NCI-H1048 (cell line): ENCODE data around the gene TNIP3.
"Not testable (repeated sequence)": the region's sequence is repeated elsewhere in the genome, so short reads cannot be mapped to it uniquely, and the experiment has no call there.

Experiments used
- DNase-seq: peaks from one replicate; lab custom pipeline; 2025; lab: John Stamatoyannopoulos, UW

TNIP3 gene, protein sequence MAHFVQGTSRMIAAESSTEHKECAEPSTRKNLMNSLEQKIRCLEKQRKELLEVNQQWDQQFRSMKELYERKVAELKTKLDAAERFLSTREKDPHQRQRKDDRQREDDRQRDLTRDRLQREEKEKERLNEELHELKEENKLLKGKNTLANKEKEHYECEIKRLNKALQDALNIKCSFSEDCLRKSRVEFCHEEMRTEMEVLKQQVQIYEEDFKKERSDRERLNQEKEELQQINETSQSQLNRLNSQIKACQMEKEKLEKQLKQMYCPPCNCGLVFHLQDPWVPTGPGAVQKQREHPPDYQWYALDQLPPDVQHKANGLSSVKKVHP

DNA sequence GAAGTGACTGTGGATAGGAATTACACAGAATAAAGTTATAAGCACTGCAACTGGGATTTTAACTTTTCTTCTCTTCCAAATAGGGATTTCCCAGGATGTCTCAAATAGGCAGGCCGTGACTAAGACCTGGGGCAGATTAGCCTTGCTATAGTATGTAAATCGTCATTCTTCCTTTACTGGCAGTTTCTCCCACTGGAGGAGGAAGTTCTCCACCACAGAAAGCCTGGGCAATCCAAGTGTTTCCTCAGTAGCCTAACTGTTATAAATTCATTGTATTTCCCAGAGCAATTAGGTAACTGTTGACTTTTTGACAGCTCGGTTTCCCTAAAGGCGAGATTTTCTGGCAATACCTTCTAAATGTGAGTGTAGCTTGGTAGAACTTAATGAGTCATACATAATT lies at the start of gene TNIP3:
TNIP3 (minus strand) TSS at position 31 of the 400 bp plus-strand sequence. CDS start 196 bp downstream, outside the sequence.
- no peak for DNase-seq

DNA sequence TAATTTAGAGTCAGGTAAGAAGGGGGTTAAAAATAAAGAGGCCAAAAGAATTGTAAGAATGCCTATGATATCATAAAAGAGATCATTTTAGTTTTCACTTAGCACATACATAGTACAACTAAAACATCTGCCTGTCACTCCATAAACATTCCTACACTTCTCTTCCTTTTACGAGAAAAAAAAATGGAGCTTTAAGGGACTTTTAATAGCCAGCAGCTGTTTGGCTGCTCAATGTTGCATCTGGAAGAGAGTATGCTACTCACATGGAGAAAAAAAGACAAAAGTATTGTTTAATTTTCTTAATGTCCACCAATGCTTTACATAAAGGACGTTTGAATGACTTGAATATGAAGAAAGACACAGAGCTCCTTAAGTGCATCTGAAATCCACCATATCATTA lies 48.7 kb upstream of the TNIP3 start:
- no peak for DNase-seq

DNA sequence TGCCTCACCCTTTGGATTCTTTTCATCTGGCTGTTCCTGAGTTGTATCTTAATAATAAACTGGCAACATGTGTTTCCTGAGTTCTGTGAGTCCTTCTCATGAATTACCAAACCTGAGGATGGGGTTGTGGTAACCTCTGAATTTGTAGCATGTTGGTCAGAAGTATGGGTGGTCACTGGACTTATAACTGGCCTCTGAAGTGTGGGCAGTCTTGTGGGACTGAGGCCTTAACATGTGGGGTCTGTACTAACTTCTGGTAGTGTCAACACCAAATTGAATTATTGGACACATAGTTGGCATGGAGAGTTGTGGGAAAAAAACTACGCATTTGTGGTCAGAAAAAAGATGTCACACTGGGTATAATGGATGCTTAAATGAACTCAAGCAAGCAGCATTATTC lies 45.0 kb upstream of the TNIP3 start:
- DNase-seq = no peak

DNA sequence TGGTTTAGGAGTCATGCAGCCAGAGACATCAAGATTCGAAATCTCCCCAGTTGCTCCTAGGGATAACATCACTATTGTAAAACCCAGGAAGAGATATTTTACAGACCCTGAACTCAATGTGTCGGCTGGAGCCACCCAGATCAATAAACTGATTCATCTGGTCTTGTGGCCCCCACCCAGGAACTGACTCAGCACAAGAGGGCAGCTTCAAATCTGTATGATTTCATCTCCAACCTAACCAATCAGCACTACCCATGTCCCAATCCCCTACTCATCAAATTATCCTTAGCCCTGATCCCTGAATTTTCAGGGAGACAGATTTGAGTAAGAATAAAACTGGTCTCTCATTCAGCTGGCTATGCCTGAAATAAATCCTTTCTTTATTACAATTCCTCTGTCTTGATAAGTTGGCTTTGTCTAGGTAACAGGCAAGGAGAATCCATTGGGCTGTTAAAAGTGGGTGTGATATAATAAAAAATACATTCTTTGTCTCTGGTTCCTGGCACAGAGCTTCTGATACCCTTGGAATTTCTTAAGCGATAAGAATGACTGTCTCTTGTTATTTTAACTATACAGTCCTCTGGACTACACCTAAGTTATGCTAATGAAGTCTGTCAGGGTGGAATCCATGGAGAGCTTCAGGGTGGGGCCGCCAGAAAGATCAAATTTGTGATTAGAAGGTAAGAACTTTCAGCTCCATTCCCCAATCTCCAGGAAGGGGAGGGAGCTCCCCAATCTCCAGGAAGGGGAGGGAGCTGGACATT lies 44.3 kb upstream of the TNIP3 start:
- no peak for DNase-seq

DNA sequence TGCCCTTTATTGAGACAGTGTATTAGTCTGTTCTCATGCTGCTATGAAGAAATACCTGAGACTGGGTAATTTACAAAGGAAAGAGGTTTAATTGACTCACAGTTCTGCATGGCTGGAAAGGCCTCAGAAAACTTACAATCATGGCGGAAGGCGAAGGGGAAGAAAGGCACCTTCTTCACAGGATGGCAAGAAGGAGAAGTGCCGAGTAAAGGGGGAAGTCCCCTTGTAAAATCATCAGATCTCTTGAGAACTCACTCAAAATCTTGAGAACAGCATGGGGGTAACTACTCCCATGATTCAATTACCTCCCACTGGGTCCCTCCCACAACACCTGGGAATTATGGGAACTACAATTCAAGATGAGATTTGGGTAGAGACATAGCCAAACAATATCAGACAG lies 41.7 kb upstream of the TNIP3 start:
- DNase-seq = not testable (repeated sequence)

DNA sequence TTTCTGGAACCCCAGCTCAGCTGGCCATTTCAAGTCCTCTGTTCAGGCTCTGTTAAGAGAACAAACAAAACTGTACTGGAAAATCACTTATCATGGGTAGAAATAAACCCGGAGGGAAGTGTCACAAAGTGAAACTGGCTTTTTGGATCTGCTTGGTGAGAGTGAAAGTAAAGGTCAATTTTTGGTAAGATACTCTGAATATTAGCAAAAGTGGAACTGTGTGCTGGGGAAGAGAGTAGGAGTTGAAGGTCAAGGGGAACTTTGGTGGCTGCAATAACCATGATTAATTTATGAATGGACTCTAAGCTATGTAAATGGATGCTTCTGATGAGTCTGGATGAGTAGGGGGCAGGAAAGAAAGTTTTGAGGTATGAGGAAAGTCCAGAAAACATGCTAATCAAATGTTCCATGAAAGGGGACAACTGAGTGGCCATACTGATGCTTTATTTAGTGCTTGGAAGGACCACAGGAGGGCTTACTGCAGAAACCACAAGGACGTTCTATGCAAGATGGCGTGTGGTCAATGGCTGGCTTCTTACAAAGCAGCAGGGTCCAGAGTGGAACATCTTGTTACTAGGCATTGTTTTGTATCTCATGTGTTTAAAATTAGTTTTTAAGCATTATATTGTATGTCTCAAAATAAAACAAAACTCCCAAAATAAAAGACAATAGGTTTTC lies 36.8 kb upstream of the TNIP3 start:
- DNase-seq = no peak

DNA sequence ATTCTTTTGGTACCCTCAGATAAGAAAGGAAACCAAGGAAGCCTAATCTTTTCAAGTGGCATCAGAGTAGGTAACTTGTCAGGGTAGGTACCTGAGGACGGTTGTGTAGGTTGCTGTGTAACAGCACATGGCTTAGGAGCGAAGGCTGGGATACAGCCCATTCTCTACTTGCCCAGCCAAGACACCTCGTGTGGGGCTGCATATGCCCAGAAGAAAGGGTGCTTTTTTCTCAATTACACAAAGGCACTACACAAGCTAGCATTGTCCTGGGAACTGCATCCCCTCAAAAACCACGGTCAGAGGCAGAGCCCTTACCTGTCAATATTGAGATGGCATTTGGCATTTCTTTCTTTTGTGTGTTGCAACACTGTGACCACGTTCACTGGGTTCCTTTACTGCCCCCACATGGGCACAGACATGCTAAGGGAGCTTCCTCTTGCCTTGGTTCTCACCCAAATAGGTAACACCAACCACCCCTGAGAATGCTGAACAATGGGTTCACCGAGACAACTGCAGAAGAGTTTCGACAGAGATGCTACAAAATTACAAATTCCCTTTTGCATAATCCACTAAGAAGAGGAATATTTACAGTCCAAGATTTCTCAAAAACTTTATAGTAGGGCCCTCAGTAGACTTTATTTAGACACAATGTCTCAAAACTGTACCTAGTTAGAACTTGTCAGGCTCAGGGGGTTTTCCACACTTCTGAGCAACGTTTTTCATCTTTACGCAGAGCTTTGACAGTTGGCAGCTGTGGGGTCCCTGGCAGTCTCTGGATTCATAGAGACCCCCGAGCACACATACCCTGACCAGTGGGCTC lies 35.8 kb upstream of the TNIP3 start:
- no peak for DNase-seq

DNA sequence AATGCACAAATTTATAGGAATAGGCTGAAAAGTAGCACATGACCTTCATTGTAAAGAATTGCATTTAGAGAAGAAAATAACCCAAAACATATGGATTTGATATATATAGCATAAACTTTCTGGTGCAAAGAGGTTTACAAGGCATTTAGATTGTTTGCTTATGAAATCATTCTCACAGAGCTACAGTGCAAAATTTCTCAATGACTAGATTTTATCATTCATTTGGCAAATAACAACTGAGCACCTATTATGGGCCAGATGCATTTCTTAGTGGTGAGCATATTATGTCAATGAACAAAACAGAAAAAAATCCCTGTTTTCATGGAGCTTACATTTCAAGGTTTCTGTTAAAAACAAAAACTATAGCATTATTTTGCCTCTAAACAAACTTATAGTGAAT lies 34.1 kb upstream of the TNIP3 start:
- no peak for DNase-seq

DNA sequence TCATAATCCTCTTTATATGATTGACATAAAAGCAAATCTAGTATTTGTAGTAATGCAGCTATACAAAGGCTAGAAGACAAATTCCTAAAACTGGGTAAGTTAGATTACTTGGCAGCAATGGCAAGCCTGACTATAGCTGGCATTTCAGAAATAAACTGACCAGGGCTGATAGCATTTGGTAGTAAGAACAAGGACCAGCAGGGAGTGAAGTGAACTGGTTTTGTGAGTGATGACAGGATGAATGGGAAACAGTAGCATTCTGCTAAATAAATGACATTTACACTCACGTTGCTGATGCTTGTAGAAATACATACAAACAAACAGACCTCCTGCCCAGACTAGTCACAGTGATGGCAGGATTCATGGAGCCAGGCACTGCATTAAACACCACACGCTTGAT lies 31.5 kb upstream of the TNIP3 start:
- no peak for DNase-seq

DNA sequence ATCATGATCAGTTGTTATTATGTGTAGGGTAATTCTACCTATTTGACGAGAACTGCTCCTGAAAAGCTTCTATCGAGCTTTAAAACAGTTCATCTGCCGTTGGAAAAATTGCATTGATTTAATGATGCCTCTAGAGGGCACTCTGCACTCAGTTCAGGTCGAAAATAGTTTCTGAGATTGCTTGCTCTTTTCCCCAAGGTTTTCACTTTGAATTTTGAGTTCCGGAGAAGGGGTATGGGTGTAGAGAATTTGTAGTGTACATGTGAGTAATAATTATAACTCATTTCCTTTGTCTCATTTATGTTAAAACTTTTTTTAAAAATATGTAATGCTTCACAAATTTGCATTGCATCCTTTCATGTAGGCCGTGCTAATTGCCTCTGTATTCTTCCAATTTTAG lies 28.4 kb upstream of the TNIP3 start:
- peak; percentile 12 for DNase-seq

DNA sequence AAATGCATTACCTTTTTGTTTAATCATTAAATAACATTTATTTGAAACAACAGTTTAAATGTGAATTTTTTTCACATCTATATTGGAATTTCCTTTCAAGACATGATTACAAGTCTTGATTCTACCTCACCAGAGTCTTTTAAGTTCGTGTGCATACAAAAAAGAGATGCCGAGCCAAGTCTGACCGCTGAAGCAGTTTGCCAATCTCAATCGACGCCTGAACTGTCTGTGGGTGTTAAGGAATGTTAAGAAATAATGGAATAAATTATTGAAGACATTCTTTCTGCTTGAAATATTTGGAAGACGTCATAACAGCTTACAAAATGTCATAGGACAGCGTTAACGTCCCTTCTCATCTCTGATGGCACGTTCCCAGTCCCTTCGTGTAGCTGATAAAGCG lies 27.9 kb upstream of the TNIP3 start:
- no peak for DNase-seq

DNA sequence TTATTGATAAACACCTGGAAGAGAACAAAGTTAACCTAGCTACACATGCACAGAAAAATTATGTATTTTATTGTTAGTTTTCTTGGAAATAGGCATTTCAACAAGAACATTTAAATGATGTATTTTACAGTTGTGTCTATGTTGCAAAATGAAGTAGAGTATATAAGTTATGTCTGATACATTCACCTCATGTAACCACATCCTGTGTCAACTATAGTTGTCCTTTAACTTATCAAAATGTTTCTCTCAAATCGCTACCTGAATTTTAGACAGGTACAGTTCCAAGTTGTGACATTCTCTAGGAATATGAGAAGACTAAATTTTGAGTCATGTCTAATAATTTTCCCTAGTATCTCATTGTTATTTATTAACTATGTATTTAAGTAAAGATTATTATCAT lies 27.2 kb upstream of the TNIP3 start:
- no peak for DNase-seq

DNA sequence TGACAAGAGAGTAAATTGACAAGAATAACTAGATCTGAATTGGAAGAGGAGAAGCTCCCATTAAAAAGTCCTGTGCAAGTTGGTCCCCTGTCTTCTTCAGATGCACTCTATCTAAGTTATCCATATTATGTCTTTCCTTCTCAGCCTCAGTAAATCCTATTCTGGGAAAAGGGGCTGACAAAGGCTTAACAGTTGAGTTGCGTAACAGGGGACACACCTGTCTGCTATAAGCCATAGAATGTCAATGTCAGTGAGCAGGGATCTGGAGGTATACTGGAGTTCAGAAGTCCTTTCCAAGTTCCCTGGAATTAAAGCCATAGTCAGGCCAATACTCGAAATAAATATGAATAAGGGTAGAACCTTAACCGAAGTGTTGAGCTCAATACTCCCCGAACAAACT lies 26.3 kb upstream of the TNIP3 start:
- DNase-seq = no peak

DNA sequence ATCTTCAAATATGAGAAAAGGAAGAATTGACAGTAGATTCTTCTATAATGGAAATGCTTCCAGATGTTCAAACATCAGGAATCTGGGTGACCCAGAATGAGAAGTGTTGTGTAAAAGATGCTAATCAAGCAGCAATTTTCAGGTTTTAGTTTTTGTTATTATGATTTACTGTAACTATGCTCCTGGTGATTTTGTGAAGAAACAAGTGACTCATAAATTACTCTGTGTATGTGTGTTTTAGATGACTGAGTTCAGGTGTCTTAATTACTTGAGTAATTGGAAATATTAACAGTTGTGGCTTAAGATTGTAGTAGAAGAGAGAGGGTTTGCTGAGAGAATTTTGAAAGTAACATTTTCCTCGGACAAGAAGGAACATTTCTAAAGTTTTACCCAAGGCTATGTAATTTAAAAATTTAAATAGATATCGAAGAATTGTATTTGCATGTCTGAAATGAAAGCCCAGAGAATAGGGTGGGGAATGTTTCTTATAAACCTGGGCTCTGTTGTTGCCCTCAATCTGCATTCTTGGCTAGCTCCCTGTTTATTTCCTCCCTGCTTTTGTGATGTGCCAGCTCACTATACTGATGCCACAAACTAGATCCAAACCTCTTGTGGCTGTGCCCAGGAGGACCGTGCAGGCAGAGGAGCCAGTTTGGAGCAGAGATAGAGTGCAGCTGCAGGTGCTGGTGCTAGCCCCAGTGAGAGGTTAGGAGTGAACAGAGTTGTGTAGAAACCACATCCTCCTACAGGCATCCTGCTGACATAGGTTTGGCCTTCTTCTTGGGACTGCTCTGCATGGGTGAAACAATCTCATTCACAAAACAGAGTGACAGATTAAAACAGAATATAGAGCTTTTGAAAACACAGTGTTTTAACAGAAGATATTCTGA lies 25.4 kb upstream of the TNIP3 start:
- peak; percentile 25 for DNase-seq

DNA sequence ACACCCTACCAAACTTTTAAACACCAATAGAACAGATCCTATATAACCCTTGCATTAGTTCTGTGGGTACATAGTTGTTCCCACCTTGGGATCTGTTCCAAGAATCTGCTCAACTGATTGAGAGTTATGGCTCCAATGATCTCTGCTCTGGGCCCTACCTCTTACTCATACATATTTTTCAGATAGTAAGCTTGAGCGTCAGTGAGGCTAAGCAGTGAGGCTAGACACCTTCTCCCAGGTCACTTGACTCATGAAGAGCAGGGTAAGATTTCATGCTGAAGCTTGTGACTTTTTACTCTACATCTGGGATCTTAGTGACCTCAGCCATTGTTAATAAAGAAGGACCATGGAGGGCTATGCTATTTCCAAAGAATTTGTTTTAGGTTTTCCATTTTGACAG lies 23.1 kb upstream of the TNIP3 start:
- no peak for DNase-seq

DNA sequence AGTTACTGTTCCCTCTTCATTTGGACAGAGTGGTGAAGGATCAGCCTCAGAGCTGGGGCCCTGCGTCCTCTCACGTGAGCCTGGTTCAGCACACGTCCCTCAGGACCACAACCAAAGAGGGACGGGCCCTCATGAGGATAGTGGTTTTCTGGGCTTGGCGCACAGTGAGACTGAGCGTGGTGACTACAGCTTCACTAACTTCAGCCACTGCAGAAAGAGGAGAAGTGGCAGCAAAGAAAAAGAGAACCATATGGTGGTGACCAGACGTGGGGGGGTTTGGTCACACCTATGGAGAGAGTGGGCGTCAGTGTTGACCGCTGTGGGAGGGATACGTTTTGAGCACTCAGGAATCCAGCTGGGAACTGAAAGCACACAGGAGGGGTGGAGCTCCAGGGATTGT lies 21.8 kb upstream of the TNIP3 start:
- DNase-seq = no peak

DNA sequence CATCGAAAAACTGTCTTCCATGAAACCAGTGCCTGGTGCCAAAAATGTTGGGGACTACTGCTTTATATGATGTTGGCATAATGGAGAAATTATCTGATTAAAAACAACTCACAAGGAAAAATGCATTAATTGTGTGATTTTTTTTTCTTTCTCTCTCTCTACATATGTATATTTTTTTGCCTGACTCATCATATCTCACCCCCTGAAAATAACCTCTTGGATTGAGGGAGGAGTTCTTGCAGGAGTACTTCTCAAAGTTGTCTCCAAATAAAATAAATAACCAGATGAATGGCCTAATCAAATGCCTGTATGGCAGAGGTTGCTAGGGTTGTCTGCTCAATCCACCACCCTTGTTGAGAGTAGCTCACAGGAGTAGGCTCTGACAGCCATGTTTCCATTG lies 19.9 kb upstream of the TNIP3 start:
- DNase-seq = no peak

DNA sequence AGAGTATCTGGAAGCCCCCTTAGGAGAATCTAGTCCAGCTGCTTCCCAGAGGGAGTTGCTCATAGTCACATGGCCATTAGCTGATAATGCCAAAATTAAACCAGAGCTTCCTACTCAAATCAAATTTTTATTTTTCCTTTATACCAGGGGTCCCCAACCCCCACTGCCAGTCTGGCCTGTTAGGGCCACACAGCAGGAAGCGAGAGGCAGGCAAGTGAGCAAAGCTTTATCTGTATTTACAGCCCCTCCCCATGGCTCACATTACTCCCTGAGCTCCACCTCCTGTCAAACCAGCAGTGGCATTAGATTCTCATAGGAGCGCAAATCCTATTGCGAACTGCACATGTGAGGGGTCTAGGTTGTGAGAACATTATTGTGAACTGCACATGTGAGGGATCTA lies 19.2 kb upstream of the TNIP3 start:
- no peak for DNase-seq

DNA sequence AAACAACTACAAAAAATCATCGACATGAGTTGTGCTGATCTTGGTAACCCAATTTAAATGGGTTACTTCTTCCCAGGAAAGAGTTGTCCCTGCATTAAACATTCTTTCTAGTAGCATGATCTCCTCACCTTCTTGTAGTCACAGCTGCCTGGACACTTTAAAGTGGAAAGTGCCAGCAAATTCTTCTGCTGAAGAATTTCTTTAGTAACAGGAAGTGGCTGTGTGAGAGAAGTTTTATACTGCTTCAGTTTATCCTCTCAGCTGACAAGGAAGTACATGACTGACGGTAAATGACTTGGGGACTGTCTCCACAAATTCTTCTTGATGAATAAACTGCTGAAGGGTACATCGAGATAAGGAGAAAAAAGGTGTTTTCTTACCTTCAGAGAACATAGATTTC lies 18.2 kb upstream of the TNIP3 start:
- no peak for DNase-seq

DNA sequence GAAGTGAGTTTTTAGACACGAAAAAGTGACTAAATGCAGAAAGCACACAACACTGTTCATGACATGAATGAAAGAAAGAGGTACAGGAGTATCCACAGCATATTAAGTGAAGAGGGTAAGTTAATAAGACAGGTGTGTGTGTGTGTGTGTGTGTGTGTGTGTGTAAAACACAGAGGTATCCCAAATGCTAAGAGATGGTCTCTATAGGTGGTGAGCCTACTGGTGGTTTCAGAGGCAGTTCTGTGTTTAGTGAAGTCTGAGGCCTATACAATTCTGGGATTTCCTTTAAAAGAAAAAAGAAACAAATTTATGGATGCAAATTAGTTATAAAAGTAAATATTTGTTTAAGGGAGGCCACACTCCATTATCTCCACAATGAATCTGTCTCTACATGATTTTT lies 17.4 kb upstream of the TNIP3 start:
- DNase-seq = no peak

DNA sequence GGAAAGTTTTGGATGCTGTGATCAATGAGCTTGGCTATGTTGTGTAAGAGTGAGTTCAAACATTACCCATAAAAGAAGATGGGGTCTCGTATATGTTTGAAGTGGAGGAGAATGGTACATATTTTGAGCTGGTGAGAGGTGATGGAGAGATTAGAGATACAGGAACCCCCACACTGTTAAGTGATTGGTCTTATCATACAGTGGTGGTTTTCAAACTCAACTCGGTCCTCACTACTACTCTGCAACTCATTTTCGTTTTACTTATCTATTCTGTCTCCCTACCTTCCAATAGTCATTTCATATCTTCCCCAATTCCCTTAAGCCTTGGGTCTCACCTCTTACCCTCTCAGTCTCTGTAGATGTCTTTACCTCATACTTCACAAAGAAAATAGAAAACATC lies 16.4 kb upstream of the TNIP3 start:
- no peak for DNase-seq
